Neuronal stem cell (in vitro differentiated cells): ENCODE data around the gene PDE4B.
A peak's percentile ranks its signal among the peaks of the same experiment; 100 is the strongest.
"Not testable (repeated sequence)": the region's sequence is repeated elsewhere in the genome, so short reads cannot be mapped to it uniquely, and the experiment has no call there.

Experiments used
- DNase-seq: peaks from one replicate; pipeline ENCODE4 v3.0.0-alpha.2; 2013; ENCODE audit warnings: low spot score
- H2AFZ ChIP-seq: one replicate; pipeline ENCODE4 v1.6.1; 2013; ENCODE audit warnings: mild to moderate bottlenecking, low read length, inconsistent platforms
- H2AK5ac ChIP-seq: 2 replicates; pipeline ENCODE4 v1.6.1; 2013; ENCODE audit warnings: low read depth, mild to moderate bottlenecking, inconsistent platforms, low read length, moderate library complexity, mixed read lengths
- H2BK120ac ChIP-seq: 2 replicates; pipeline ENCODE4 v1.6.1; 2013; ENCODE audit warnings: low read depth, mild to moderate bottlenecking, inconsistent platforms, low read length, moderate library complexity, mixed read lengths
- H2BK12ac ChIP-seq: one replicate; pipeline ENCODE4 v1.6.1; 2013; ENCODE audit warnings: low read length, inconsistent platforms
- H2BK15ac ChIP-seq: 2 replicates; pipeline ENCODE4 v1.6.1; 2013; ENCODE audit warnings: mild to moderate bottlenecking, low read length, inconsistent platforms, mixed read lengths
- H2BK5ac ChIP-seq: one replicate; pipeline ENCODE4 v1.6.1; 2013; ENCODE audit warnings: inconsistent platforms, mild to moderate bottlenecking, low read length, moderate library complexity
- H3K14ac ChIP-seq: one replicate; pipeline ENCODE4 v1.6.1; 2013; ENCODE audit warnings: low read length, inconsistent platforms
- H3K18ac ChIP-seq: 2 replicates; pipeline ENCODE4 v1.6.1; 2013; ENCODE audit warnings: low read length, inconsistent platforms
- H3K23ac ChIP-seq: 2 replicates; pipeline ENCODE4 v1.6.1; 2013; ENCODE audit warnings: low read depth, mild to moderate bottlenecking, mixed read lengths, low read length, inconsistent platforms; ENCODE audit not compliant: poor library complexity
- H3K27ac ChIP-seq: replicated peaks from 3 replicates; pipeline ENCODE4 v1.5.1; 2013; ENCODE audit warnings: low read length, inconsistent platforms
- H3K27me3 ChIP-seq, 3 experiments: 2 replicates each; pipeline ENCODE4 v1.6.1; 2013; ENCODE audit warnings: low read length in 3 of 3, mild to moderate bottlenecking in 2 of 3, inconsistent platforms in 1 of 3, low read depth in 1 of 3, mixed read lengths in 1 of 3, moderate library complexity in 1 of 3; ENCODE audit not compliant: control insufficient read depth in 3 of 3, insufficient read depth in 3 of 3
- H3K36me3 ChIP-seq, 2 donors: replicated peaks in 1 of 2; 2 replicates each; pipeline ENCODE4 v1.6.1; 2013; ENCODE audit warnings: low read length in 2 of 2; ENCODE audit not compliant: control insufficient read depth in 2 of 2, insufficient read depth in 2 of 2
- H3K4ac ChIP-seq: 2 replicates; pipeline ENCODE4 v1.6.1; 2013; ENCODE audit warnings: inconsistent platforms, mild to moderate bottlenecking, low read length, moderate library complexity
- H3K4me1 ChIP-seq, 2 donors: 1 replicate in 1 of 2; 2 replicates in 1 of 2; pipeline ENCODE4 v1.6.1; 2013; ENCODE audit warnings: low read length in 2 of 2, low read depth in 1 of 2; ENCODE audit not compliant: control insufficient read depth in 2 of 2, insufficient read depth in 1 of 2
- H3K4me2 ChIP-seq: one replicate; pipeline ENCODE4 v1.6.1; 2013; ENCODE audit warnings: mild to moderate bottlenecking, low read length, inconsistent platforms; ENCODE audit not compliant: insufficient read depth, poor library complexity, severe bottlenecking
- H3K4me3 ChIP-seq, 2 donors: 2 replicates each; pipeline ENCODE4 v1.5.1; 2013; ENCODE audit warnings: low read length in 2 of 2, mild to moderate bottlenecking in 2 of 2, inconsistent platforms in 1 of 2, moderate library complexity in 1 of 2
- H3K79me1 ChIP-seq: one replicate; pipeline ENCODE4 v1.6.1; 2013; ENCODE audit warnings: low read depth, mild to moderate bottlenecking, inconsistent platforms, low read length, moderate library complexity
- H3K9ac ChIP-seq: one replicate; pipeline ENCODE4 v1.6.1; 2013; ENCODE audit warnings: mild to moderate bottlenecking, low read depth, low read length, inconsistent platforms; ENCODE audit not compliant: poor library complexity
- H3K9me3 ChIP-seq, 2 donors: replicated peaks in 1 of 2; 2 replicates each; pipeline versions ENCODE3 to v1.6.1; 2013; ENCODE audit warnings: low read length in 2 of 2, mild to moderate bottlenecking in 2 of 2, inconsistent platforms in 1 of 2, low read depth in 1 of 2, mixed read lengths in 1 of 2, moderate library complexity in 1 of 2; ENCODE audit not compliant: control insufficient read depth in 2 of 2, insufficient read depth in 1 of 2
- H4K8ac ChIP-seq: one replicate; pipeline ENCODE4 v1.6.1; 2013; ENCODE audit warnings: low read depth, mild to moderate bottlenecking, inconsistent platforms, low read length, moderate library complexity
- H4K91ac ChIP-seq: one replicate; pipeline ENCODE4 v1.6.1; 2013; ENCODE audit warnings: low read length, low read depth, mild to moderate bottlenecking, inconsistent platforms; ENCODE audit not compliant: poor library complexity
- WGBS, 2 donors: extraction: QIAGEN DNeasy Blood & Tissue Kit; methylation state at CpG; one replicate each; pipeline ENCODE4 v1.1.7; 2013; ENCODE audit warnings: missing lambda C conversion rate in 2 of 2, mixed read lengths in 1 of 2; ENCODE audit not compliant: insufficient read length in 2 of 2, insufficient replicate concordance in 1 of 2; ENCODE audit errors: extremely low coverage in 2 of 2; 5-methylcytosine and 5-hydroxymethylcytosine counted together

PDE4B gene

GRCh38 chr1:66112744-66113400, 320.2 kb downstream of the PDE4B start:
- no peak overlapping the region for H3K27ac ChIP-seq
- no peak overlapping the region for H2BK5ac ChIP-seq
- DNase-seq, result no peak
- H2AFZ ChIP-seq, result no peak overlapping the region
- no peak overlapping the region for H4K8ac ChIP-seq
- no peak overlapping the region for H2BK15ac ChIP-seq
- no peak overlapping the region for H2BK12ac ChIP-seq
- no peak overlapping the region for H4K91ac ChIP-seq
- H3K4me3 ChIP-seq, result no peak overlapping the region
- peaks cover 0 to 2% of the 10 kb centered on the region in 2 donors for H3K4me1 ChIP-seq
- H3K18ac ChIP-seq, result no peak overlapping the region
- no peaks in the 10 kb centered on the region for H3K9me3 ChIP-seq
- no peak overlapping the region for H2AK5ac ChIP-seq
- no peaks in the 10 kb centered on the region for H3K27me3 ChIP-seq
- H3K4ac ChIP-seq, result no peak overlapping the region
- H3K14ac ChIP-seq, result no peak overlapping the region
- H3K23ac ChIP-seq, result no peak overlapping the region
- H3K4me2 ChIP-seq, result no peak overlapping the region
- H3K9ac ChIP-seq, result no peak overlapping the region
- no peaks in the 10 kb centered on the region for H3K79me1 ChIP-seq
- no peak overlapping the region for H2BK120ac ChIP-seq
- H3K36me3 ChIP-seq, result no peaks in the 10 kb centered on the region
- no CpG with 5 or more reads among the region's 2 CpGs for WGBS, 2 donors

GRCh38 chr1:66119148-66119547, 326.5 kb downstream of the PDE4B start:
- Histone ChIP-seq H3K79me1 (no peaks in the 10 kb centered on the region), H2AK5ac (no peak overlapping the region), H3K27ac (no peak overlapping the region), H2AFZ (no peak overlapping the region), H3K4me3 (no peak overlapping the region), H3K4me2 (no peak overlapping the region), H2BK12ac (no peak overlapping the region), H3K9me3 (no peaks in the 10 kb centered on the region), H2BK5ac (no peak overlapping the region), H3K14ac (no peak overlapping the region), H3K18ac (no peak overlapping the region), H4K91ac (no peak overlapping the region), H3K27me3 (no peaks in the 10 kb centered on the region), H2BK120ac (no peak overlapping the region), H3K36me3 (no peaks in the 10 kb centered on the region), H2BK15ac (no peak overlapping the region), H3K4me1 (peaks cover 0 to 2% of the 10 kb centered on the region in 2 donors), H3K4ac (no peak overlapping the region), H4K8ac (no peak overlapping the region), H3K9ac (no peak overlapping the region), H3K23ac (no peak overlapping the region)
- DNase-seq, result no peak
- no CpG with 5 or more reads among the region's 7 CpGs for WGBS, 2 donors

GRCh38 chr1:66124670-66125069, 332.0 kb downstream of the PDE4B start:
- Histone ChIP-seq H2AFZ (no peak overlapping the region), H3K36me3 (no peaks in the 10 kb centered on the region), H3K4ac (no peak overlapping the region), H2BK15ac (no peak overlapping the region), H3K9me3 (no peaks in the 10 kb centered on the region), H3K18ac (no peak overlapping the region), H4K8ac (no peak overlapping the region), H3K14ac (no peak overlapping the region), H3K4me2 (no peak overlapping the region), H3K27ac (no peak overlapping the region), H3K27me3 (no peaks in the 10 kb centered on the region), H2BK120ac (no peak overlapping the region), H3K23ac (no peak overlapping the region), H3K4me1 (no peaks in the 10 kb centered on the region), H2AK5ac (no peak overlapping the region), H2BK12ac (no peak overlapping the region), H2BK5ac (no peak overlapping the region), H3K9ac (no peak overlapping the region), H4K91ac (no peak overlapping the region), H3K79me1 (no peaks in the 10 kb centered on the region), H3K4me3 (peak overlapping the region in 1 of 2 donors; percentile 48)
- no CpG with 5 or more reads among the region's 5 CpGs for WGBS, 2 donors
- DNase-seq, result no peak

GRCh38 chr1:66128641-66129040, 335.9 kb downstream of the PDE4B start:
- H2BK15ac ChIP-seq, H2BK5ac ChIP-seq, H3K18ac ChIP-seq, H3K9me3 ChIP-seq, H2AK5ac ChIP-seq, H3K36me3 ChIP-seq, H3K14ac ChIP-seq, H3K27ac ChIP-seq, H3K4me1 ChIP-seq, H2BK12ac ChIP-seq, H3K4me3 ChIP-seq, H3K4ac ChIP-seq, H3K79me1 ChIP-seq, H3K9ac ChIP-seq, H3K4me2 ChIP-seq, H3K27me3 ChIP-seq, H4K91ac ChIP-seq, DNase-seq, H4K8ac ChIP-seq, H3K23ac ChIP-seq, H2AFZ ChIP-seq, H2BK120ac ChIP-seq: not testable (repeated sequence)
- WGBS, 2 donors, result no CpG with 5 or more reads among the region's 4 CpGs
